Measurements from ENCODE around the gene ATXN1. TPM values are rescaled to one million over a fixed set of nuclear protein-coding genes. Genes with fewer than 3 reads are reported as not detected.
A peak's percentile ranks its signal among the peaks of the same experiment; 100 is the strongest.

The ATXN1 gene
- total and polyA plus RNA-seq, 2 of the 13 experiments (the other 11 are each of a cell fraction or from before 2014, with no cell fraction given) = 20.7 to 39.5 TPM

DNA sequence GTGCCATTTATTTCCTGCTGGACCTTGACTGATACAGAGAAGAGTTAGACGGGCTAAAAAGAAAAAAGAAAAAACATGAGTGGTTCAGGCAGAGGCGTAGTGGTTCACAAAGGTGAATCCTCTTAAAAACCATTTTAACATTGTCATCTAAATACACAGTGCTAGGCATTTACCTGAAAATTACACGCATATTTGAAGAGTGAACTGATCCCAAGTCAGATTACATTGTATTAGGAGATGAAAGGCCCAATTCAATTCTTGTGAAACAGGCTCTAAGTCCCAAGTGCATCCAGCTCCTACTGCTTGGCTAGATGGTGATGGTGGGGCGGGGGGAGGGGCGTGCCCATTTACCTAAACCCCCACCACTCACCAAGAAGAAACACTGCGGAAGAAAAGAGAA lies 46.7 kb upstream of the ATXN1 start (continued):
- TF ChIP-seq, protein P1, sequence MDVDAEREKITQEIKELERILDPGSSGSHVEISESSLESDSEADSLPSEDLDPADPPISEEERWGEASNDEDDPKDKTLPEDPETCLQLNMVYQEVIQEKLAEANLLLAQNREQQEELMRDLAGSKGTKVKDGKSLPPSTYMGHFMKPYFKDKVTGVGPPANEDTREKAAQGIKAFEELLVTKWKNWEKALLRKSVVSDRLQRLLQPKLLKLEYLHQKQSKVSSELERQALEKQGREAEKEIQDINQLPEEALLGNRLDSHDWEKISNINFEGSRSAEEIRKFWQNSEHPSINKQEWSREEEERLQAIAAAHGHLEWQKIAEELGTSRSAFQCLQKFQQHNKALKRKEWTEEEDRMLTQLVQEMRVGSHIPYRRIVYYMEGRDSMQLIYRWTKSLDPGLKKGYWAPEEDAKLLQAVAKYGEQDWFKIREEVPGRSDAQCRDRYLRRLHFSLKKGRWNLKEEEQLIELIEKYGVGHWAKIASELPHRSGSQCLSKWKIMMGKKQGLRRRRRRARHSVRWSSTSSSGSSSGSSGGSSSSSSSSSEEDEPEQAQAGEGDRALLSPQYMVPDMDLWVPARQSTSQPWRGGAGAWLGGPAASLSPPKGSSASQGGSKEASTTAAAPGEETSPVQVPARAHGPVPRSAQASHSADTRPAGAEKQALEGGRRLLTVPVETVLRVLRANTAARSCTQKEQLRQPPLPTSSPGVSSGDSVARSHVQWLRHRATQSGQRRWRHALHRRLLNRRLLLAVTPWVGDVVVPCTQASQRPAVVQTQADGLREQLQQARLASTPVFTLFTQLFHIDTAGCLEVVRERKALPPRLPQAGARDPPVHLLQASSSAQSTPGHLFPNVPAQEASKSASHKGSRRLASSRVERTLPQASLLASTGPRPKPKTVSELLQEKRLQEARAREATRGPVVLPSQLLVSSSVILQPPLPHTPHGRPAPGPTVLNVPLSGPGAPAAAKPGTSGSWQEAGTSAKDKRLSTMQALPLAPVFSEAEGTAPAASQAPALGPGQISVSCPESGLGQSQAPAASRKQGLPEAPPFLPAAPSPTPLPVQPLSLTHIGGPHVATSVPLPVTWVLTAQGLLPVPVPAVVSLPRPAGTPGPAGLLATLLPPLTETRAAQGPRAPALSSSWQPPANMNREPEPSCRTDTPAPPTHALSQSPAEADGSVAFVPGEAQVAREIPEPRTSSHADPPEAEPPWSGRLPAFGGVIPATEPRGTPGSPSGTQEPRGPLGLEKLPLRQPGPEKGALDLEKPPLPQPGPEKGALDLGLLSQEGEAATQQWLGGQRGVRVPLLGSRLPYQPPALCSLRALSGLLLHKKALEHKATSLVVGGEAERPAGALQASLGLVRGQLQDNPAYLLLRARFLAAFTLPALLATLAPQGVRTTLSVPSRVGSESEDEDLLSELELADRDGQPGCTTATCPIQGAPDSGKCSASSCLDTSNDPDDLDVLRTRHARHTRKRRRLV (CRISPR knock-in tag; IDR thresholded peaks at IDR 0.05) = no peak
- no peak for TF ChIP-seq MAF1 (CRISPR knock-in tag; IDR thresholded peaks at IDR 0.05; ENCODE audit: borderline replicate concordance)
- no peak for TF ChIP-seq RFX3 (CRISPR knock-in tag; IDR thresholded peaks at IDR 0.05)
- TF ChIP-seq TBX2 (CRISPR knock-in tag; IDR thresholded peaks at IDR 0.05; ENCODE audit: borderline replicate concordance) = 0 out of 2 replicates have a peak, but pooled peaks have one; percentile 5
- TF ChIP-seq HIVEP1 (CRISPR knock-in tag; IDR thresholded peaks at IDR 0.05) = no peak
- no peak for TF ChIP-seq HNRNPK (IDR thresholded peaks at IDR 0.05; ENCODE audit: low read depth, low read length, poor library complexity, severe bottlenecking)
- TF ChIP-seq, protein P2, sequence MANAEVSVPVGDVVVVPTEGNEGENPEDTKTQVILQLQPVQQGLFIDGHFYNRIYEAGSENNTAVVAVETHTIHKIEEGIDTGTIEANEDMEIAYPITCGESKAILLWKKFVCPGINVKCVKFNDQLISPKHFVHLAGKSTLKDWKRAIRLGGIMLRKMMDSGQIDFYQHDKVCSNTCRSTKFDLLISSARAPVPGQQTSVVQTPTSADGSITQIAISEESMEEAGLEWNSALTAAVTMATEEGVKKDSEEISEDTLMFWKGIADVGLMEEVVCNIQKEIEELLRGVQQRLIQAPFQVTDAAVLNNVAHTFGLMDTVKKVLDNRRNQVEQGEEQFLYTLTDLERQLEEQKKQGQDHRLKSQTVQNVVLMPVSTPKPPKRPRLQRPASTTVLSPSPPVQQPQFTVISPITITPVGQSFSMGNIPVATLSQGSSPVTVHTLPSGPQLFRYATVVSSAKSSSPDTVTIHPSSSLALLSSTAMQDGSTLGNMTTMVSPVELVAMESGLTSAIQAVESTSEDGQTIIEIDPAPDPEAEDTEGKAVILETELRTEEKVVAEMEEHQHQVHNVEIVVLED (CRISPR knock-in tag; IDR thresholded peaks at IDR 0.05; ENCODE audit: borderline replicate concordance) = no peak
- TF ChIP-seq ZNF563 (CRISPR knock-in tag; IDR thresholded peaks at IDR 0.05) = no peak
- peak; percentile 83 for TF ChIP-seq NCOA2 (CRISPR knock-in tag; IDR thresholded peaks at IDR 0.05)
- no peak for TF ChIP-seq SUZ12 (IDR thresholded peaks at IDR 0.05; ENCODE audit: low read depth, low read length)
- TF ChIP-seq, protein P3, sequence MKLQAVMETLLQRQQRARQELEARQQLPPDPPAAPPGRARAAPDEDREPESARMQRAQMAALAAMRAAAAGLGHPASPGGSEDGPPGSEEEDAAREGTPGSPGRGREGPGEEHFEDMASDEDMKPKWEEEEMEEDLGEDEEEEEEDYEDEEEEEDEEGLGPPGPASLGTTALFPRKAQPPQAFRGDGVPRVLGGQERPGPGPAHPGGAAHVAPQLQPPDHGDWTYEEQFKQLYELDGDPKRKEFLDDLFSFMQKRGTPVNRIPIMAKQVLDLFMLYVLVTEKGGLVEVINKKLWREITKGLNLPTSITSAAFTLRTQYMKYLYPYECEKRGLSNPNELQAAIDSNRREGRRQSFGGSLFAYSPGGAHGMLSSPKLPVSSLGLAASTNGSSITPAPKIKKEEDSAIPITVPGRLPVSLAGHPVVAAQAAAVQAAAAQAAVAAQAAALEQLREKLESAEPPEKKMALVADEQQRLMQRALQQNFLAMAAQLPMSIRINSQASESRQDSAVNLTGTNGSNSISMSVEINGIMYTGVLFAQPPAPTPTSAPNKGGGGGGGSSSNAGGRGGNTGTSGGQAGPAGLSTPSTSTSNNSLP (IDR thresholded peaks at IDR 0.05; ENCODE audit: low read depth, low read length) = peak; percentile 60; the same call in 1 of the 2 replicates
- TF ChIP-seq CEBPG (CRISPR knock-in tag; IDR thresholded peaks at IDR 0.05) = peak; percentile 46
- TF ChIP-seq, protein P4, sequence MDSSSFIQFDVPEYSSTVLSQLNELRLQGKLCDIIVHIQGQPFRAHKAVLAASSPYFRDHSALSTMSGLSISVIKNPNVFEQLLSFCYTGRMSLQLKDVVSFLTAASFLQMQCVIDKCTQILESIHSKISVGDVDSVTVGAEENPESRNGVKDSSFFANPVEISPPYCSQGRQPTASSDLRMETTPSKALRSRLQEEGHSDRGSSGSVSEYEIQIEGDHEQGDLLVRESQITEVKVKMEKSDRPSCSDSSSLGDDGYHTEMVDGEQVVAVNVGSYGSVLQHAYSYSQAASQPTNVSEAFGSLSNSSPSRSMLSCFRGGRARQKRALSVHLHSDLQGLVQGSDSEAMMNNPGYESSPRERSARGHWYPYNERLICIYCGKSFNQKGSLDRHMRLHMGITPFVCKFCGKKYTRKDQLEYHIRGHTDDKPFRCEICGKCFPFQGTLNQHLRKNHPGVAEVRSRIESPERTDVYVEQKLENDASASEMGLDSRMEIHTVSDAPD (CRISPR knock-in tag; IDR thresholded peaks at IDR 0.05) = peak; percentile 77; the same call in 1 of the 2 replicates
- TF ChIP-seq ZNF136 (CRISPR knock-in tag; IDR thresholded peaks at IDR 0.05; ENCODE audit: low read depth) = no peak
- TF ChIP-seq ZNF468 (CRISPR knock-in tag; IDR thresholded peaks at IDR 0.05) = no peak
- TF ChIP-seq RXRB (CRISPR knock-in tag; IDR thresholded peaks at IDR 0.05; ENCODE audit: borderline replicate concordance) = no peak
- peak; percentile 57; the same call in 1 of the 2 replicates for TF ChIP-seq GATA4 (IDR thresholded peaks at IDR 0.05; ENCODE audit: borderline replicate concordance, low read depth)
- no peak for TF ChIP-seq PCBP1 (IDR thresholded peaks at IDR 0.05; ENCODE audit: borderline replicate concordance, low read depth, low read length)
